HCT116 (cell line): ENCODE results near the gene PITPNC1. TPM values are rescaled to one million over a fixed set of nuclear protein-coding genes. Genes with fewer than 3 reads are reported as not detected.

Experiments used
- ATAC-seq: fragments of 200-7000 bp; cut with Tn5 transposase; 2 replicates; pipeline ENCODE4 v1.9.1; 2020; ENCODE audit warnings: mild to moderate bottlenecking, moderate library complexity
- BruUV-seq: library from RNA; stranded (reverse); fragments of 400-500 nt; replicated peaks from 2 replicates; lab custom pipeline; 2021; lab: Mats Ljungman, UMichigan
- CTCF ChIA-PET: fragments of 300-600 bp; sonication (Branson Sonifier 250); formaldehyde crosslinking; loops from one replicate; lab custom pipeline; 2021; ENCODE audit warnings: antibody characterized with exemption; lab: Charles Lee
- POLR2A ChIA-PET: fragments of 300-600, 350-600 bp; sonication (Branson Sonifier 250); formaldehyde crosslinking; loops from one replicate; lab custom pipeline; 2021; ENCODE audit warnings: antibody characterized with exemption; lab: Charles Lee
- RAD21 ChIA-PET, 2 experiments: fragments of 300-600 bp; sonication (Branson Sonifier 250); formaldehyde crosslinking; loops; one replicate each; lab custom pipeline; 2023; ENCODE audit warnings: low total read pairs in 2 of 2; ENCODE audit not compliant: uncharacterized antibody in 2 of 2, unreplicated experiment in 2 of 2, low non-redundant PET in 1 of 2; lab: Charles Lee
- DNase-seq: peaks from one replicate; pipeline ENCODE4 v3.0.0-alpha.2; 2010; ENCODE audit warnings: low read depth, low spot score
- H2AFZ ChIP-seq: fragments of 200-600 bp; shearing (Covaris generic), sonication (generic); 2 replicates; pipeline ENCODE4 v1.6.1; 2017; ENCODE audit warnings: low read depth, mixed run types, mixed read lengths, antibody characterized with exemption, low read length; ENCODE audit not compliant: poor library complexity, severe bottlenecking
- H3K27ac ChIP-seq: 2 replicates; pipeline ENCODE4 v1.5.1; 2012; ENCODE audit warnings: low read depth, low read length
- H3K27me3 ChIP-seq: fragments of 200-600 bp; sonication (generic); 2 replicates; pipeline ENCODE4 v1.6.1; 2016; ENCODE audit warnings: mixed run types, low read length, mixed read lengths; ENCODE audit not compliant: insufficient read depth
- H3K36me3 ChIP-seq, 2 experiments: fragments of 200-500 bp in 1 of 2; fragments of 200-600 bp in 1 of 2; sonication (Bioruptor generic) in 1 of 2; sonication (generic) in 1 of 2; 2 replicates each; pipeline versions ENCODE4 v1.5.1 to v1.6.1; 2014 to 2016; ENCODE audit warnings: low read length in 2 of 2, inconsistent platforms in 1 of 2, mixed read lengths in 1 of 2, mixed run types in 1 of 2; ENCODE audit not compliant: insufficient read depth in 2 of 2, control insufficient read depth in 1 of 2
- H3K4me1 ChIP-seq, 2 experiments: fragments of 200-600 bp in 1 of 2; sonication (generic) in 1 of 2; 2 replicates each; pipeline versions ENCODE4 v1.5.1 to v1.6.1; 2012 to 2017; ENCODE audit warnings: low read length in 2 of 2, inconsistent platforms in 1 of 2, mild to moderate bottlenecking in 1 of 2, mixed read lengths in 1 of 2, mixed run types in 1 of 2, moderate library complexity in 1 of 2; ENCODE audit not compliant: insufficient read depth in 2 of 2, control insufficient read depth in 1 of 2
- H3K4me2 ChIP-seq: fragments of 200-600 bp; sonication (generic); 2 replicates; pipeline ENCODE4 v1.6.1; 2017; ENCODE audit warnings: mixed run types, low read length, mixed read lengths
- H3K4me3 ChIP-seq, 2 experiments: fragments of 200-600 bp in 1 of 2; sonication (generic) in 1 of 2; replicated peaks in 1 of 2; 2 replicates each; pipeline ENCODE4 v1.5.1; 2011 to 2016; ENCODE audit warnings: low read length in 2 of 2, control low read depth in 1 of 2, low read depth in 1 of 2, mild to moderate bottlenecking in 1 of 2, mixed read lengths in 1 of 2, mixed run types in 1 of 2
- H3K79me2 ChIP-seq: fragments of 200-600 bp; sonication (generic); 2 replicates; pipeline ENCODE4 v1.6.1; 2017; ENCODE audit warnings: mild to moderate bottlenecking, mixed run types, low read length, moderate library complexity, mixed read lengths; ENCODE audit not compliant: insufficient read depth
- H3K9ac ChIP-seq: fragments of 200-600 bp; sonication (generic); 2 replicates; pipeline ENCODE4 v1.6.1; 2016; ENCODE audit warnings: low read length, mixed read lengths
- H3K9me2 ChIP-seq: fragments of 200-600 bp; sonication (generic), shearing (Covaris generic); 2 replicates; pipeline ENCODE4 v1.6.1; 2017; ENCODE audit warnings: mixed run types, mild to moderate bottlenecking, moderate library complexity; ENCODE audit not compliant: insufficient read depth
- H3K9me3 ChIP-seq, 2 experiments: fragments of 200-500 bp in 1 of 2; fragments of 200-600 bp in 1 of 2; sonication (Bioruptor generic) in 1 of 2; sonication (generic) in 1 of 2; 2 replicates each; pipeline ENCODE4 v1.6.1; 2014 to 2017; ENCODE audit warnings: low read length in 2 of 2, mixed read lengths in 2 of 2, inconsistent platforms in 1 of 2, low read depth in 1 of 2, mild to moderate bottlenecking in 1 of 2, mixed run types in 1 of 2, moderate library complexity in 1 of 2; ENCODE audit not compliant: control insufficient read depth in 1 of 2, insufficient read depth in 1 of 2
- H4K20me1 ChIP-seq: fragments of 200-600 bp; sonication (generic), shearing (Covaris generic); 2 replicates; pipeline ENCODE4 v1.6.1; 2017; ENCODE audit warnings: mixed run types, mild to moderate bottlenecking, moderate library complexity; ENCODE audit not compliant: insufficient read depth
- CBX3 ChIP-seq: IDR thresholded peaks from 2 replicates; pipeline ENCODE4 v1.6.1; 2012; ENCODE audit warnings: low read depth
- CEBPB ChIP-seq: IDR thresholded peaks from 2 replicates; pipeline ENCODE4 v1.6.1; 2012; ENCODE audit warnings: low read depth
- EGR1 ChIP-seq: IDR thresholded peaks from 2 replicates; pipeline ENCODE4 v1.6.1; 2012; ENCODE audit warnings: low read depth
- EZH2 ChIP-seq: fragments of 200-600 bp; sonication (generic); IDR thresholded peaks from 2 replicates; pipeline ENCODE4 v1.6.1; 2017; ENCODE audit warnings: antibody characterized with exemption, mixed run types
- FOSL1 ChIP-seq: IDR thresholded peaks from 2 replicates; pipeline ENCODE4 v1.6.1; 2012; ENCODE audit warnings: low read depth
- JUND ChIP-seq: IDR thresholded peaks from 2 replicates; pipeline ENCODE4 v1.6.1; 2012
- POLR2A ChIP-seq: IDR thresholded peaks from 2 replicates; pipeline ENCODE4 v1.7.0; 2011; ENCODE audit warnings: borderline replicate concordance; ENCODE audit not compliant: insufficient read depth, insufficient read length; ENCODE audit errors: extremely low read depth
- RAD21 ChIP-seq: IDR thresholded peaks from 2 replicates; pipeline ENCODE4 v1.6.1; 2012; ENCODE audit warnings: low read depth, mild to moderate bottlenecking
- SIN3A ChIP-seq: IDR thresholded peaks from 2 replicates; pipeline ENCODE4 v1.6.1; 2012; ENCODE audit warnings: low read depth
- SP1 ChIP-seq: IDR thresholded peaks from 2 replicates; pipeline ENCODE4 v1.6.1; 2012; ENCODE audit warnings: low read depth
- TCF7L2 ChIP-seq: IDR thresholded peaks from 2 replicates; pipeline ENCODE4 v1.7.0; 2011; ENCODE audit warnings: borderline replicate concordance, inconsistent platforms; ENCODE audit not compliant: insufficient read depth, insufficient read length; ENCODE audit errors: extremely low read depth
- YY1 ChIP-seq: IDR thresholded peaks from 2 replicates; pipeline ENCODE4 v1.6.1; 2011; ENCODE audit warnings: low read length, low read depth, moderate library complexity, mild to moderate bottlenecking; ENCODE audit not compliant: insufficient replicate concordance; ENCODE audit errors: extremely low read depth
- ZFX ChIP-seq: fragments of 450-650 bp; IDR thresholded peaks from 2 replicates; pipeline ENCODE4 v1.6.1; 2017
- ZNF274 ChIP-seq: fragments of 200-500 bp; sonication (Bioruptor generic); IDR thresholded peaks from 2 replicates; pipeline ENCODE4 v1.6.1; 2014; ENCODE audit warnings: mild to moderate bottlenecking, low read depth, low read length, inconsistent platforms
- intact Hi-C: fragments of 100-400 bp; cut with micrococcal nuclease; formaldehyde crosslinking; loops from 2 replicates; pipeline ENCODE4 v1.10.0; 2022
- total RNA-seq: library from RNA; stranded (reverse); gene quantifications from one replicate; pipeline ENCODE4 v1.2.1, GENCODE V29; 2021; ENCODE audit not compliant: unreplicated experiment
- TF ChIP-seq, protein P1 (sequence below): IDR thresholded peaks from 2 replicates; pipeline ENCODE4 v1.6.1; 2011; ENCODE audit warnings: mild to moderate bottlenecking, low read length, moderate library complexity; ENCODE audit not compliant: insufficient replicate concordance; ENCODE audit errors: extremely low read depth
- TF ChIP-seq, protein P2 (sequence below): IDR thresholded peaks from 2 replicates; pipeline ENCODE4 v1.6.1; 2012; ENCODE audit warnings: low read depth
- TF ChIP-seq, protein P3 (sequence below): IDR thresholded peaks from 2 replicates; pipeline ENCODE4 v1.6.1; 2012
- TF ChIP-seq, protein P4 (sequence below): IDR thresholded peaks from 2 replicates; pipeline ENCODE4 v1.6.1; 2012

Gene PITPNC1
- total RNA-seq, 1 experiment from 2014 or later: 41.9 TPM

DNA sequence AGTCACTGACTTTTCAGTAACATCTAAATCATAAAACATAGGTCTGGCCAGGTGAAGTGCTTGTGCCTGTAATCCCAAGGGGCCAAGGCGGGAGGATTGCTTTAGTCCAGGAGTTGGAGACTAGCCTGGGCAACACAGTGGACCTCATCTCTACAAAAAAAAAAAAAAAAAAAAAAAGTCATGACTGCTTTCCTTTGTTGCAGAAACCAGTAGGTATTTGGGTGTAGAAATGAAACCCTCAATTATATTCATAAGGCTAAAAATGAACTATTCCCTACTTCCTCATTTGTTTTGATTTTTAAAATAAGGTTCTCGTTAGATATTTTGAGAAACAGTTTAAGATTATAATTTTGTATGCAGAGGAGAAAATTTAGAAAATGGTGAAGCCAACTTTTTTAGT, 26.0 kb downstream of the PITPNC1 start:
- H3K9me3 ChIP-seq: no peaks in the 10 kb centered on the region
- H3K4me3 ChIP-seq: no peak overlapping the region
- intact Hi-C loops: loop anchor here (10.0 kb wide), 1 partner anchor 982 kb away; no protein-coding TSS in a partner anchor
- peaks cover 7 to 26% of the 10 kb centered on the region in 2 experiments for H3K4me1 ChIP-seq
- ChIA-PET RAD21 (no interaction called here), CTCF (no interaction called here), POLR2A (no interaction called here)
- H3K79me2 ChIP-seq: peaks cover 39% of the 10 kb centered on the region
- no peaks in the 10 kb centered on the region for H3K36me3 ChIP-seq
- BruUV-seq: no TSS peak
- no peak overlapping the region for H3K27ac ChIP-seq
- no peak overlapping the region for H3K4me2 ChIP-seq
- ATAC-seq (no peak), DNase-seq (no peak)
- H2AFZ ChIP-seq: no peak overlapping the region
- H3K27me3 ChIP-seq: no peaks in the 10 kb centered on the region
- no peak overlapping the region for H3K9ac ChIP-seq
- no peaks in the 10 kb centered on the region for H4K20me1 ChIP-seq
- no peak for TF ChIP-seq TCF7L2
- TF ChIP-seq SIN3A: no peak
- TF ChIP-seq, protein P1, sequence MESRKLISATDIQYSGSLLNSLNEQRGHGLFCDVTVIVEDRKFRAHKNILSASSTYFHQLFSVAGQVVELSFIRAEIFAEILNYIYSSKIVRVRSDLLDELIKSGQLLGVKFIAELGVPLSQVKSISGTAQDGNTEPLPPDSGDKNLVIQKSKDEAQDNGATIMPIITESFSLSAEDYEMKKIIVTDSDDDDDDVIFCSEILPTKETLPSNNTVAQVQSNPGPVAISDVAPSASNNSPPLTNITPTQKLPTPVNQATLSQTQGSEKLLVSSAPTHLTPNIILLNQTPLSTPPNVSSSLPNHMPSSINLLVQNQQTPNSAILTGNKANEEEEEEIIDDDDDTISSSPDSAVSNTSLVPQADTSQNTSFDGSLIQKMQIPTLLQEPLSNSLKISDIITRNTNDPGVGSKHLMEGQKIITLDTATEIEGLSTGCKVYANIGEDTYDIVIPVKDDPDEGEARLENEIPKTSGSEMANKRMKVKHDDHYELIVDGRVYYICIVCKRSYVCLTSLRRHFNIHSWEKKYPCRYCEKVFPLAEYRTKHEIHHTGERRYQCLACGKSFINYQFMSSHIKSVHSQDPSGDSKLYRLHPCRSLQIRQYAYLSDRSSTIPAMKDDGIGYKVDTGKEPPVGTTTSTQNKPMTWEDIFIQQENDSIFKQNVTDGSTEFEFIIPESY: no peak
- no peak for TF ChIP-seq CBX3
- no peak for TF ChIP-seq SP1
- TF ChIP-seq, protein P2, sequence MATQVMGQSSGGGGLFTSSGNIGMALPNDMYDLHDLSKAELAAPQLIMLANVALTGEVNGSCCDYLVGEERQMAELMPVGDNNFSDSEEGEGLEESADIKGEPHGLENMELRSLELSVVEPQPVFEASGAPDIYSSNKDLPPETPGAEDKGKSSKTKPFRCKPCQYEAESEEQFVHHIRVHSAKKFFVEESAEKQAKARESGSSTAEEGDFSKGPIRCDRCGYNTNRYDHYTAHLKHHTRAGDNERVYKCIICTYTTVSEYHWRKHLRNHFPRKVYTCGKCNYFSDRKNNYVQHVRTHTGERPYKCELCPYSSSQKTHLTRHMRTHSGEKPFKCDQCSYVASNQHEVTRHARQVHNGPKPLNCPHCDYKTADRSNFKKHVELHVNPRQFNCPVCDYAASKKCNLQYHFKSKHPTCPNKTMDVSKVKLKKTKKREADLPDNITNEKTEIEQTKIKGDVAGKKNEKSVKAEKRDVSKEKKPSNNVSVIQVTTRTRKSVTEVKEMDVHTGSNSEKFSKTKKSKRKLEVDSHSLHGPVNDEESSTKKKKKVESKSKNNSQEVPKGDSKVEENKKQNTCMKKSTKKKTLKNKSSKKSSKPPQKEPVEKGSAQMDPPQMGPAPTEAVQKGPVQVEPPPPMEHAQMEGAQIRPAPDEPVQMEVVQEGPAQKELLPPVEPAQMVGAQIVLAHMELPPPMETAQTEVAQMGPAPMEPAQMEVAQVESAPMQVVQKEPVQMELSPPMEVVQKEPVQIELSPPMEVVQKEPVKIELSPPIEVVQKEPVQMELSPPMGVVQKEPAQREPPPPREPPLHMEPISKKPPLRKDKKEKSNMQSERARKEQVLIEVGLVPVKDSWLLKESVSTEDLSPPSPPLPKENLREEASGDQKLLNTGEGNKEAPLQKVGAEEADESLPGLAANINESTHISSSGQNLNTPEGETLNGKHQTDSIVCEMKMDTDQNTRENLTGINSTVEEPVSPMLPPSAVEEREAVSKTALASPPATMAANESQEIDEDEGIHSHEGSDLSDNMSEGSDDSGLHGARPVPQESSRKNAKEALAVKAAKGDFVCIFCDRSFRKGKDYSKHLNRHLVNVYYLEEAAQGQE: no peak
- TF ChIP-seq, protein P3, sequence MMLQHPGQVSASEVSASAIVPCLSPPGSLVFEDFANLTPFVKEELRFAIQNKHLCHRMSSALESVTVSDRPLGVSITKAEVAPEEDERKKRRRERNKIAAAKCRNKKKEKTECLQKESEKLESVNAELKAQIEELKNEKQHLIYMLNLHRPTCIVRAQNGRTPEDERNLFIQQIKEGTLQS: no peak
- TF ChIP-seq ZFX: no peak
- no peak for TF ChIP-seq FOSL1
- no peak for TF ChIP-seq EZH2
- TF ChIP-seq ZNF274: no peak
- TF ChIP-seq, protein P4, sequence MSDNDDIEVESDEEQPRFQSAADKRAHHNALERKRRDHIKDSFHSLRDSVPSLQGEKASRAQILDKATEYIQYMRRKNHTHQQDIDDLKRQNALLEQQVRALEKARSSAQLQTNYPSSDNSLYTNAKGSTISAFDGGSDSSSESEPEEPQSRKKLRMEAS: no peak
- no peak for TF ChIP-seq CEBPB
- TF ChIP-seq RAD21: no peak
- TF ChIP-seq EGR1: no peak
- no peak for TF ChIP-seq JUND
- TF ChIP-seq POLR2A: no peak
- TF ChIP-seq YY1: no peak
- no peaks in the 10 kb centered on the region for H3K9me2 ChIP-seq
